HG02852 (cell line): ENCODE data around the gene DUSP15.
"Not testable (repeated sequence)": the region's sequence is repeated elsewhere in the genome, so short reads cannot be mapped to it uniquely, and the experiment has no call there.

Experiments
- ATAC-seq: cut with Tn5 transposase; IDR thresholded peaks from one replicate; pipeline ENCODE4 v1.9.1; 2021; ENCODE audit warnings: mild to moderate bottlenecking, moderate library complexity; ENCODE audit not compliant: unreplicated experiment

DUSP15 gene

DNA sequence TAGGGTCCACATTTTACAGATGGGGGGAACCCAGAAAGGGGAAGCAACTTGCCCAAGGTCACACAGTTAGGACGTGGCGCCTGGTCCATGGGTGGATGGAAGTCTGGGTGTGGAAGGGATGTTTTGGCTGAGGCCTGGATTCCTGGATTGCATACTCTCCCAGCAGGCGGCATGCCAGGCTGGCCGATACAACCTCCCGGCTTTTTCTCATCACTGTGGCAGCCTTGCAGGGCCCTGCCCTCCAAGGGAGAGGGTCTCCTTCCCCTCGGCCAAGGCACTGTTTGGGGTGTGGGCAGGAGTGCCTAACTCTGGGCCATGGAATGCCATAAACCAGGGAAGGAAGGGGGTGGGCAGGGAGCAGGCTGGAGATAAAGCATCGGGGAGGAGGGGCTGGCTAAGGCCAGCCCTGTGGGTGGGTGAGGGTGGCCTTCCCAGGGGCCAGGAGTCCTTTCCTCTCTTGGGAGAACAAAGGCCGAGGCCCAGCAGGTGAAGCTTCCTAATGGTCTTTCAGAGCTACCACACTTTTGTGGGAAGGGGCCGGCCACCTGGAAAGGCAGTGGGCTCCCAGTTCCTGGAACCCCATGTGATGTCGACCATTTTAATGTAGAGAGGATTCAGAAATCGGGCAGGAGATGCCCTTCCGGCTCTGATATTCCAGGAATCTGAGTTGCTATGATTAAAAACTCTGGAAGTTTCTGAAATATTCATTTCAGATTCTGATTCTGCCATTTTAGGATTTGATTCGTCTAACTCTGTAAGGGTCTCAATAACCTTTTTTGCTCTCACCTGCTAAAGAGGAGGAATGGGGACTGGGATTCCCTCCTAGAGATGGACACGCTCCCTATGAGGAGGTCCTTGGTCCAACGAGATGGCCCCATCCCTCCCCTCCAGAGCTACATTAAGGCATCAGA, 29.2 kb downstream of the DUSP15 start:
- ATAC-seq, result no peak

DNA sequence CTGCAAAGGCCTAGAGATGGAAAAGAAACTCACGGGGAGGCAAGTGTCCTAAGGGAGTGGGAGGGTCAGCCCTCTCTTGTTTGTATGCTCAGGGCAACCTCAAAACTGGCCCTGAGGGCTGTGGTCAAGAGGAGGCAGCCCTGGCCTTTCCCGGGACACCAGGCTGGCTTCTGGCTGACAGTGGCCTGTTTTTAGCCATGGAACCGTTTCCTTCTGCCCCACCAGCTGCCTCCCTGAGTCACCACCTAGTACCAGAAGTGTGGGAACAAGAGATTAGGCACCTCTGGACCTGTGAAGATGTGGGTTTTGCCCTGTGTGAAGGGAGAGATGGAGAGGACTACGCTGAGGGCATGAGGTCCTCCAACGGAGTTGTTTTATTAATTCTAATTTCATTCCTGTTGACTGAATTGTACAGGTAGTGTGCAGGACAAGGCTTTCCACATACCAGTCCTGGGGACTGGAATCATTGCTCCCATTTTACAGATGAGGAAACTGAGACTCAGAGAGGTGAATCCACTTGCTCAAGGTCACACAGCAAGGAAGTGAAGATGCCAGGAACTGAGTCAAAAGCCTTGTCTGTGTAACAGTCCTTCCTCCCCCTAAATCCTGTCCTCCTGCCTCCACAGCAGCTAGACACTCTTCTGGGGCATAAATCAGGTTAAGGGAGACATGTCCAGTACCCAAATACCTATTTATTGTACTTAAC, 30.4 kb downstream of the DUSP15 start:
- ATAC-seq, result no peak

DNA sequence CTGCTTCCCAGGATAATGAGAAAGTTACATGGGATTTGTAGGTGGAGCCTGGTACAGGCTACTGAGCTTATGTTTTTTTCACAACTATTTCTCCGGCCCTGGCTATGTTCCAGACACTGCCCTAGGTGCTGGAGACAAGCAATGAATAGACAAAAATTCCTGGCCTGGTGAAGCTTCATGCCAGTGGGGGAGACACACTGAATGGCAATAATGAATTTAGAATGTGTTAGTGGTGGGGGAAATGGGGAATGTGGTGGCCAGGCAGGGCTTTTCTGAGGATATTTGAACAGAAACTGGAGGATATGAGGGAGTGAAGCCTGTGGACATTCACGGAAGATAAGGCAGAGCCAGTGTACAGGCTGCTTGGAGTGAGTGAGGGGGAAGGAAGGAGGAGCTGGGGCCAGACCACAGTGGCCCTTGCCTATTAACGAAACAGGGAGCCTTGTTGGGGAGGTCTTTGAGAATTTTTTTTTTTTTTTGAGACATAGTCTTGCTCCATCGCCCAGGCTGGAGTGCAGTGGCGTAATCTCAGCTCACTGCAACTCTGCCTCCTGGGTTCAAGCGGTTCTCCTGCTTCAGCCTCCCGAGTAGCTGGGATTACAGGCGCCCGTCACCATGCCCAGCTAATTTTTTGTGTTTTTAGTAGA, 31.6 kb downstream of the DUSP15 start:
- ATAC-seq, result no peak

DNA sequence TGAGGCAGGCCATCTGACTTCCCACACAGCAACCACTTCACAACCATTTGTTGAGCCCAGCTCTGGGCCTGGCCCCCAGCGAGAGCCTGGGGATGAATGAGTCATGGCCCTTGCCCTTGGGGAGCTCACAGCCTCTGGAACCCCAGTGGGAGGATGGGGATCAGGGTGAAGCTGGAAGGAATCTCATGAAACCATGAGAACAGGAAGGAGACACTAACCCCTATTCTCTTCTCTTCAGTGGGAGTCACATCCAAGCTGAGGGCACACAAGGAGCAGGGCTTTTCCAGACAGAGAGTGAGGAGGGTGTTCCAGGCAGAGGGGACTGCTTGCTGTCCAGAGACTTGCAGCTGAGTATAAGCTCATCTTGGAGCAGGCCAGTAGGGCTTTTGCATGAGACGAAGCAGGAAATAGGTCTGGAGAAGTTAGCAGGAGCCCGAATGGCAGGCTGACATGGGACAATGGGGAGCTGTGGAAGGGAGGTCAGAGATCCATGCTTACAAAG, 32.4 kb downstream of the DUSP15 start:
- no peak for ATAC-seq

DNA sequence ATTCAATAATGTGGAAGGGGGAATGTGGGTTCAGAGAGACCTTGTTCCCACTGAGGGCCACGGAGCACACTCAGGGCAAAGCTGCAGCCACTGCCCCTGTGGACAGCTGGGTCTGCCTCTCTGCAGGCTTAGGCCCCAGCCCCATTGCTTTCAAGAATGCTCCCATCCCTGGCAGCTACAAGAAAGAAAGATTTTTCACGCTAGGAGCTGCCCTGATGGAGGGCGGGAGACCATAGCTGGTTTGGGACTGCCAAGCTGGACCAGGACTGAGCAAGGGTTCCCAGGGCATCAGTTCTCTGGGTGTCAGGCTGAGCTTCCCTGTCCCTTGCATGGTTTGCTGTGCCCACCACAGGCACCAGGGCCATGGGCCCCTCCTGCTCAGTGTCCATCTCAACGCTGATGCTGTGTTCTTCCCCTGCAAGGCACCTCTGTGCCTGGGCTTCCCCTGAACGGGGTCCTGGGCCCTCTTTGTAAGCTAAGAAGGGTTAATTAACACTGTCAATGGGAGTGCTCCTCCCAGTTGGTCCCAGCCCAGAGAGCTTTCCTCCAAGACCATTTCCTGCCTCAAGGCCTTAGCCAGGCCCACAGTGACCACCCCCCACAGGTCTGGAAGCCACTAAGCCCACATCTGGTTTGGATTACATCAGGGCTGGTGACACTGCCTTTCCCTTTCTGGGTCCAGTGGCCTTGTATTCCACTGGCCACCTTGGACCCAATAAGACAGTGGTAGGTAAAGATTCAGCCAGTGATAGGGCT, 33.3 kb downstream of the DUSP15 start:
- no peak for ATAC-seq

DNA sequence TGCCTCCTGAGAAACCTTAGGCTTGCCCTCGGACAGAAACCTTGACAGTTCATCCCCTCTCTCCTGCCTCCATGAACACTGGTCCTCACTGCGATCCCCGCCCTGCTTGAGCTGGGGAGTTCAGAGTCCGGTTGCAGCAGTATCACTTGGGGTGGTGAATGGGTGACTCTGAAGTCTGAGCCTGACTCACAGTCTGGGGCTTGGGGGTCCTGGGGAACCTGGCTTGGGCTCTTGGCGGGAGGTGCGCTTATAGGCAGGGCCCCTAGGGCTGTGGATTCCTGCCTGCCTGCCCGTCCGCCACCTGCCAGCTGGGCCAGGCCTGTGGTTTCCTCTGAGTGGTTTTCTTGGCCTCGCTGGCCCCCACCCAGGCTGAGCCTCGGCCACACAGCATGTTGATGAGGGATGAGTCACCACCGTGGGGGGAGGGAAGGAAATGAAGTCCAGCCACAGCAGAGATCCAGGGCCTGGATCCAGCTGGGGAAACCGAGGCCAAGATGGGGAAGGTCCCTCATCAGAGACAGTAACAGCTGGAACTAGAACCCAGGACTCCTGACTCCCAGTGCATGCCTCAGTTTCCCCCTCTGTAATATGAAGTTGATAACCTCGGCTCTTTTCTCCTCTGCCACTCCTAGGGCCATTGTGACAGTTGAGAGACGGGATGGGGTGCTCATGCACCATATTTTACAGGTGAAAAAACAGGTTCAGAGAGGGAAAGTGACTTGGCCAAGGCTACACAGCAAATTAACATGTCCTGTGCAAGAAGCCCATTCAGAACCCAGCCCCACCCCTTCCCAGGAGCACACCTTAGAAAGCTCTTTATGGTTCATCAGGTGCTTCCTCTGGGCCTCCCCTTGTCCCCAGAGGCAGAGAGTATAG, 34.1 kb downstream of the DUSP15 start:
- no peak for ATAC-seq

DNA sequence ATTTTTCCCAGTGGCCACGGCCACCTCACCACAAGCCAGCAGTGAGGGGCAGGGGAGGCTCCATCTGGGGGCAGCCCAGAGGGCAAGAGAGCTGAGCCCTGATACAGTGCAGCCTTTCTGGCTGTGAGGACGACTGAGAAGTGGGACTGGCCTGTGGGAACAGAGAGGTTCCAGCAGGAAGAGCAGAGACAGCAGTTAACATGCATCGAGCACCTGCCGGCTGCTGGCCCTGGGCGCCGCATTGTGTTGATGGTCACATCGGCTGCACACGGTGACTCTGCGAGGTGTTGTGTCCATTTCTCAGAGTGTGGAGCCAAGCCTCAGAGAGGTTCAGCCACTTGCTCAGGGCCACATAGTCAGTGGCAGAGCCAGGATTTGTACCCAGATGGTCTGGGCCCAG, 34.8 kb downstream of the DUSP15 start:
- ATAC-seq, result no peak

DNA sequence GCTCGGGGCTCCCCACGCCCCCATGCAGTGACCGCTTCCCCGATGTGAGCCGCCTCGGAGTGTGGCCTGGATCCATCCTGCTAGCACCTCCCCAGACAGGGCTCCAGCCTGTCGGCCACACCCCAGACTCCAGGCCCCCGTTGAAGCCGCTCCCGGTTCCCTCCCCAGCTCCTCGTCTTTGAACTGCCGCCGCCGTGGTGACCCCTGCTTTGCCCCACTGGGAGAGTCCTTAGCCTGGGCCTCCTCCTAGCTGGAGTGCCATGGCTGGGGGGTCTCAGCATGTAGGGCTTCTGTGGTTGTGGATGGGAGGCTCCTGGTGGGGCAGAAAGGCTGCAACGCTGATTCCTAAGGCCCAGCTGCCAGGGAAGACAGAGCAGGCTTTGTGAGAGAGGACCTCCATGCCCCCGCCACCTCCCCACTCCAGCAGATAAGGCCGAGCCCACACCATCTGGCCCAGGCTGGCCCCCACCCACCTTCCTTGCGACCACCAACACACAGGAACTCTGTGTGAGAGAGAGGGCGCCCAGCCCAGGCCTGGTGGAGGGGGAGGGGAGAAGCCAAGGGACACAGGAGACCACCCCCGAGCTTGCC, 36.3 kb downstream of the DUSP15 start:
- no peak for ATAC-seq

DNA sequence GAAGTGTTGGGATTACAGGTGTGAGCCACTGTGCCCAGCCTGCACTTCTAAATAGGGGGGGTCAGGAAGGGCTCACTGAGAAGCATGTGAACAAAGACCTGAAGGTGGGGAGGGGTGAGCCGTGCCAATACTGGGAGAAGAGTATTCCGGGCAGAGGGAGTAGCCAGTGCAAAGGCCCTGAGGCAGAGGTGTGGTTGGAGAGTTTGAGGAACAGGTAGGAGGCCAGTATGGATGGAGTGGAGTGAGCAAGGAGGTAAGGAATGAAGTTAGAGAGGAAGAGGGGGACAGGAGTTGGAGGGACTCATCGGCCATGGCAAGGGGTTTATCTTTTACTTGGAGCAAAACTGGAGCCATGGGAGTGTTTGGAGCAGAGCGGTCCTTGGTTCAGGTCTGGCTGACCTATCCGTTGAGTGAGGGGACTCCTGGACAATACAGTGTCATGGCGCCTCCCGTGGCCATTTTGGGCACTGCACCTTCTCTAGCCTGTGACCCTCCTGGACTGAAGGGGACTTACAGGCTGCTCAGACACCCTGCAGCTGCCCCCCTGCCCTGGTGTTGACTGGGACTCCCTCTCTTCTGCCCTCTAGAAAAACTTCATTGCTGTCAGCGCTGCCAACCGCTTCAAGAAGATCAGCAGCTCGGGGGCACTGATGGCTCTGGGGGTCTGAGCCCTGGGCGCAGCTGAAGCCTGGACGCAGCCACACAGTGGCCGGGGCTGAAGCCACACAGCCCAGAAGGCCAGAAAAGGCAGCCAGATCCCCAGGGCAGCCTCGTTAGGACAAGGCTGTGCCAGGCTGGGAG, 37.0 kb downstream of the DUSP15 start:
- ATAC-seq, result no peak

DNA sequence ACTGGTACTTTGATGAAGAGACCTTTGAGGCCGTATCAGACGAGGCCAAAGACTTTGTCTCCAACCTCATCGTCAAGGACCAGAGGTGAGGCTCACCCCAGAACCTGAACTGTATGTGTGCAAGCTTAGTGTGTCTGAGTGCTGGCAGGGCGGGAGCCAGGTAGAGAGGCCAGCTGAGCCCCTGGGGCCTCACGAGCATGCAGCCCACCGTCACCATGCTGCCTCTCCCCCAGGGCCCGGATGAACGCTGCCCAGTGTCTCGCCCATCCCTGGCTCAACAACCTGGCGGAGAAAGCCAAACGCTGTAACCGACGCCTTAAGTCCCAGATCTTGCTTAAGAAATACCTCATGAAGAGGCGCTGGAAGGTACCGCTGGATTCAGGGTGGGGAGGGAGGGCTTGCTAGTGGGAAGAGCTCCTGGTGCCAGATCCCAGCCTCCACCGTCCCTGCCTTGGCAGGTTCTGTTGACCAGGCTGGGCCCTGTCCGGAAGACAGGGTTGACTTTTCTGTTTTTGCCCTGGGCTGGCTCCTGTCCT, 38.5 kb downstream of the DUSP15 start:
- no peak for ATAC-seq

DNA sequence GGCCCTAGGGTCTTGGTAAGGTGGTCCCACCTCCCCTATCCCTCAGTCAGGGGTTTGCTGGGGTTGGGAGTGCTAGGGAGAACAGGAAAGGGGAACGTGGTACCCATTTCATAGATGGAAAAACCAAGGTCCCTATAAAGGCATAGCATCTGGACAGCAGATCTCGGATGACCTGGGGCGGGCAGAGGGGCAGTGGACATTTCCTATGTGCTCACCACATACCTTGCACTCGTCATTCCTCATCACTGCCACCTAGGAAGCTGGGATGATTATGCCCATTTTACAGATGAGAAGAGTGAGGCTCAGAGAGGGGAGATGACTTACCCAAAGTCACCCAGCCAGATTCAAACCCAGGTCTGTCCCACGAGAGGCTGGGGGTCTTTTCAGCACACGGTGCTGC, 39.1 kb downstream of the DUSP15 start:
- no peak for ATAC-seq

DNA sequence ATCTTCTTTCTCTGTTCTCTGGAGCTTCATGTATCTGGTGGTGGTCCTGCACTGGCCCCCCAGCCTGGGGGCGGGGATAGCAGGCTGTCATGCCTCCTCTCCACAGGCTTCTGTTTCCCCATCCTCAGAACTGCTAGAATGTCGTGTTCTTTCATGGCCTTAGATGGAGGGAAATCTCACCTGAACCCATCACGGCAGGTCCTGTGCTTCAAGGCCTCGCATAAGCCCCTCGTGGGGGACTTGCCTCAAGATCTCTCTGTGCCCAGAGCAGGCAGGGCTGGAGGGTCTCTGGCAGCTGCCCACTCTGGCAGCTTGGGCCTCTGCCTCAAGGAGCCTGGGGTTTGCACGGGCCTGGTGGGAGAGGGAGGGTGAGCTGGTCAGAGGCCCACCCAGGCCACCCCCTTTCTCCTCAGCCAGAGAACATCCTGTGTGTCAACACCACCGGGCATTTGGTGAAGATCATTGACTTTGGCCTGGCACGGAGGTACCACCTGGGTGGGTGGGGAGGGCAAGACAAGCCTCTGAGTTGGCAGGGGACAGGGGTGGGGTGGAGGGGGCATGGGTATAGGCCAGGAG, 39.8 kb downstream of the DUSP15 start:
- ATAC-seq, result no peak

DNA sequence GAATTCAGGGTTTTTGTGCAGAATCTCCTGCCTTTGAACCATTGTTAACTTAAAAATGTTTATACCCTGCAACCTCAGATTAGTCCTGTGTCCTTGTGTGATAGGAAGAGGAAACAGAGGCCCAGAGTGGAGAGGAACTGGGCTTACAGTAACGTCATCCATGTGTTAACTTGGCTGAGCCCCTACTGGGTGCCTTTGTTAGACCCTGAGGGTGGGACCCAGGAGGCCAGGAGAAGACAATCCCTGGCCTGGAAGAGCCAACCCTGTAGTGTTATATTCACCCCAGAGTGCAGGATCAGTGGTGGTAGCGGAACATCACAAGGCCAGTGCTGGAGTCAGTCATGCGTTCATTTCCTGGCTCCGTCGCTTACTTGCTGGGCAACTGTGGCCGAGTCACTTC, 40.6 kb downstream of the DUSP15 start:
- no peak for ATAC-seq

DNA sequence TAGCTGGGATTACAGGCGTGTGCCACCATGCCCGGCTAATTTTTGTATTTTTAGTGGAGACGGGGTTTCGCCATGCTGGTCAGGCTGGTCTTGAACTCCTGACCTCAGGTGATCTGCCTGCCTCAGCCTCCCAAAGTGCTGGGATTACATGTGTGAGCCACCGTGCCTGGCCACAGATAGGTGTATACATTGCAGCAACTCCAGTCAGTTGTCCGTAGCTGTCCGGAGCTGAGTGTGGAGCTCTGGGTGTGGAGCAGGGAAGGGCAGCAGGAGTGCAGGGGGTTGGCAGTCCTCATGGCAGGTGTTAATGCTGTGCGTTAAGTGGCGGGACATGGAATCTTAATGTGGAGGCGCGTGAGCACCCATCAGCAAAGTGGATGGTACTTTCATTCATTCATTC, 42.3 kb downstream of the DUSP15 start:
- not testable (repeated sequence) for ATAC-seq

DNA sequence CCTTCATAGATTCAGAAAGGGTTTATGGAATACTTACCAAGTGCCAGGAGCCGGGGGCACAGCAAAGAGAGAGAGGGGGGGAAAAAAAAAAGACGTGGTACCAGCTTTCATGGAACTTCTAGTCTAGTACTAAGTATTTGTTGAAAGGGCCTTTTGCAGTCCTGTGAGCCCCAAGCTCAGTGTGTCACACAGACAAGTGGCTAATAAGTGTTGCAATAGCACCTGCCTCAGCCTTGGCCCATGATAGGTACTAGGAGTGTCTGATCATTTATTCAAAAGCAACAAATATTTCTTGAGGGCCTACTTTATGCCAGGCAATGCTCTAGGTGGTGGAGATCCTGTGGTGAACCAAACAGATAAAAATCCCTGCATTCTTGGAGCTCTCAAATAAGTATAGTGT, 43.3 kb downstream of the DUSP15 start:
- no peak for ATAC-seq

DNA sequence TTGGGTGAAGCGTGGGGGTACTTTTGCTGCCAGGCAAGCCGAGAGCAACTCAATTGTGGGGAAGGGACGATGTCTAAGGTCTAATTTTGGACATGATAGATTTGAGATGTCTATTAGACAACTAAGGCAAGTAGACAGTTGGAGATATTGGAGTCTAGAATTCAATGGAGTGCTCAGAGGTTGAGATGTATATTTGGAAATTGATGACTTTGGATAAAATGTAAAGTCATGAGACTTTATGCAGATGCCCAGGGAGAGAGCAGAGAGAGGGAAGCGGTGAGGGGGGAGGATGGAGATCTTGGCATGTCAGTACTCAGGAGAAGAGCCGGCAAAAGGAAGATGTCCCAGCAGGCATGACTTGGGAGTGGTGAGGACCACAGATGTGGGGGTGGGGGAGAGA, 44.3 kb downstream of the DUSP15 start:
- ATAC-seq, result no peak

DNA sequence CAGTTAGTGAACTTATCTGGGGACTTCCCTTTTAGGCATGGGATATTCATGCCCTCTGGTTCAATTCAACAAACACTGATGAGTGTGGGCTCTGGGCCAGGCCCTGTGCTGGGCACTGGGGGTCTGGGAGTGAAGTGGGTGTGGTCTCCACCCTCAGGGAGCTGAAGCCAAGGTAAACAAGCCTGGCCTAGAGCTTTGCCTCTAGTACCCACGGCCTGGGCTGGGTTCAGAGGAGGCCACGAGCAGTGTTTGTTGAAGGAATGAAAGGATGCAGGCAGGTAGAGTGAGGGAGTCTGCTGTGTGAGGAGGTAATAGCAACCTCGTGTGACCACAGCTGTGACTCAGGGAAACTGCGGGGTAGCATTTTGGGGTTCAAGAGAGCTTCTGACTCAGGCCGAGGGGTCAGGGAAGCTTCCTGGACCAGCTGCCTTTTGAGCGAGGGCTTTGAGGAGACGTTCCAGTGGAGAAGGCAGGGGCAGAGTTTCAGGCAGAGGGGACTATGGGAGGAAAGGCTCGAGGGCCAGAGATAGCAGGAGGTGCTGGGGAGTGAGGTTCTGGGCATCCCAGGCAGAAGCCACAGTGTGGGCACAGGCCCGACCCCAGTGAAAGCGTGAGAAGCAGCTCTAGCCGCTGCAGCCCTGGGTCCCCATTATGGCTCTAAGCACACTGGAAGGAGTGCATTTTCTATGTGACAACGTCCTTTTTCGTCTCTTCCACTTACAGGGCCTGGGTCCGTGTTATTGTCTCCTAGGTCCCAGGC, 45.6 kb downstream of the DUSP15 start:
- ATAC-seq, result no peak
